Activated effector memory CD4-positive, alpha-beta T cell treated with anti-CD3 and anti-CD28 coated beads, Interleukin-2, amount 50 U/mL, for 16 hours (primary cell): ENCODE results near the gene ITPKC.

Experiments used
- DNase-seq: peaks from one replicate; pipeline ENCODE4 v3.0.0-alpha.2; 2020

The ITPKC gene

DNA sequence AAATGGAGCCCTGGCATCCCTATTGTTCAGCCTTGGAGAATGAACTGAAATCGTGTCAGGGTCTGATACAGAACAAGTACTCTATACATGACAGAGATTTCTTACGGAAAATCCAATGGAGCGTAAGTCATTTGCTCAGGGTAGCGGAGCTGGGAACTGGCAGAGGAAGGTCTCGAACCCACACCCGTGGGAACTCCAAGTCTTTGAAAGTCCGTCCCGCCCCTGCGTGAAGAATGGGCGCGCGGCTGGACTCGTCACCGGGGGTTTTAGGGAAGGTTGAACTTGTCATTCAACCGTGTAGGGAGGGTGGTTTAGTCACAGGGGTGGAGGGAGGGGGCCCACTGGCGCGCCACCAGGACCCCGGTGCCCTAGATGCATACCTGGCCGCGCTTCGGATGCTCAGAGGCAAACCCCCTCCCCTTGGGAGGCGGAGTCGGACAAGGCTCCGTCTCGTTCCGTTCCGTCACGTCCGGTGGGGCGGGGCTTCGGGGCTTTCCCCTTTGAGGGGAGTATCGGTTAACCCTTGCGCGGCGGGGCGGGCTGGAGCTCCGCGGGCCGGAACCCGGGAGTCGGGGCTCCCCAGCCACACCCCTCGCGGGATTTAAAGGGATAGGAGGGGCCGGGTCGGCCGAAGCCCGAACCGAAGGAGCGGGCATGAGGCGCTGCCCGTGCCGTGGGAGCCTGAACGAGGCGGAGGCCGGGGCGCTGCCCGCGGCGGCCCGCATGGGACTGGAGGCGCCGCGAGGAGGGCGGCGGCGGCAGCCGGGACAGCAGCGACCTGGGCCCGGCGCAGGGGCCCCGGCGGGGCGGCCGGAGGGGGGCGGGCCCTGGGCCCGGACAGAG is at the start of gene ITPKC, which contains the start of gene COQ8B:
Gene ITPKC (plus strand): TSS at position 631 of the 843 bp plus-strand sequence. CDS start 24 bp downstream, at position 655.
Gene COQ8B (minus strand): TSS at position 405 of the 843 bp plus-strand sequence. CDS start 2,254 bp downstream, outside the sequence.
- peak; percentile 100 for DNase-seq

DNA sequence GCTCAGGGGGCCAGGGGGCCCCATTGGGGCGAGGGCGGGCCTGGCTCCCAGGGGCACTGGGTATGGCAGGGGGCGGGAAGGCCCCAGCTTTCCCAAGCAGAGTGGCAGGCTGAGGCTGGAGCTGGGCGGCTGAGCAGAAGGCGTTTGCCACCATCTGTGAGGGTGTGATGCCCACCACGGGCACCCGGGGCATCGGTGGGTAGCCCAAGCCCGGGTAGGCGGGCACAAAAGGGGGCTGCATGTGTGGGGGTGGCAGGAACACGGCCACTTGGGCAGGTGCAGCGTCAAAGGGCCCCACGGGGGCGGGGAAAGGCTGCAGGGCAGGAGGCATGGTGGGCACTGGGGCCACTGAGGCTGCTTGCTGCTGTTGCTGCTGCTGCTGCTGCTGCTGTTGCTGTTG is 49.3 kb upstream of the ITPKC start:
- no peak for DNase-seq

DNA sequence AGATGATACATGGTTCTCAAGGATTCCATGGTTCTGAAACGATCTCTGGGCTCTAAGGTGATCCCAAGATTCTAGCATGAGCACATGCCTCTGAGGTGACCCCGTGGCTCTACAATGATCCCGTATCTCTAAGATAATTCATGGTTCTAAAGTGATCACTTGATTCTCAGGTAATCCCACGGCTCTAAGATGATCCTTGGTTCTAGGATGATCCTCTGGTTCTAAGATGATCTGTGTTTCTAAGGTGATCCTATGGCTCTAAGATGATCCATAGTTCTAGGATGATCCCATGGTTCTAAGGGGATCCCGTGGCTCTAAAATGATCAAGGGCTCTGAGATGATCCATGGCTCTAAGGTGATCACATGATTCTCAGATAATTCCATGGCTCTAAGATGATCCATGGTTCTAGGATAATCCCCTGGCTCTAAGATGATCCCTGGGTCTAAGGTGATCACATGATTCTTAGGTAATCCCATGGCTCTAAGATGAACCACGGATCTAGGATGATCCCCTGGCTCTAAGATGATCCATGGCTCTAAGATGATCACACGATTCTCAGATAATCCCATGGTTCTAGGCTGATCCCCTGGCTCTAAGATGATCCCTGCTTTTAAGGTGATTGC is 47.8 kb upstream of the ITPKC start:
- DNase-seq: no peak

DNA sequence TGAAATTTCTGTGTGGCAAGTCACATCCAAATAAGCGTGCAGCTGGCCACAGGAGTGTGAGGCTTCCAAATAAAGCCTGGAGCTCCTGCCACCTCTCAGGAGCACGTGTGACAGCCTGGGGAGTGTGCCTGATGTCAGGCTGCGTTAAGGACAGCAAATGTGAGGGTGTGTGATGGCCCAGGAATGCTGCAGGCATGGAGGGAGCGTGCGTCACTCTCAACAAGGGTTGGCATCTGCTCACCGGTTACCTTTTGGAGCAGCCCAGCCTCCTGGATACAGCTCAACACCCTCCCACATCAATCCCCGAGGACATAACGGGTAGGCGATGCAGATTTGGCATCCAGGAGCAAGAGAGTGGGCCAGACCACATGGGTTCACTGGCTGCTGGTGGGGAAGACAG is 45.5 kb upstream of the ITPKC start:
- DNase-seq: no peak

DNA sequence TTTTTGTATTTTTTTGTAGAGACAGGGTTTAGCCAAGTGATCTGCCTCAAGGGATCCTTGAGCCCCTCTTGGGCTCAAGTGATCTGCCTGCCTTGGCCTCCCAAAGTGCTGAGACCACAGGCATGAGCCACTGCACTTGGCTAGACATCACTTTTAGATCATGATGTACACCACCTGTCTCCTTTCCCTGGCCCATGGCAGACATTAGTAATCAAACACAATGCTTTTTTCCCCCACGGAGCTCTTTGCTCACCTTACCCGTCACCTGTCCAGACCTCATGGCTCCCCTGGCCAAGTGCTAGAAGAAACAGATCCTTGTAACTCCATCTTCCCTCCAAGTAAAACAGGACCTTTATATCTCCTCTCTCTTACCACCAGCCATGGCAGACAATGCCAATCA is 44.9 kb upstream of the ITPKC start:
- DNase-seq: no peak

DNA sequence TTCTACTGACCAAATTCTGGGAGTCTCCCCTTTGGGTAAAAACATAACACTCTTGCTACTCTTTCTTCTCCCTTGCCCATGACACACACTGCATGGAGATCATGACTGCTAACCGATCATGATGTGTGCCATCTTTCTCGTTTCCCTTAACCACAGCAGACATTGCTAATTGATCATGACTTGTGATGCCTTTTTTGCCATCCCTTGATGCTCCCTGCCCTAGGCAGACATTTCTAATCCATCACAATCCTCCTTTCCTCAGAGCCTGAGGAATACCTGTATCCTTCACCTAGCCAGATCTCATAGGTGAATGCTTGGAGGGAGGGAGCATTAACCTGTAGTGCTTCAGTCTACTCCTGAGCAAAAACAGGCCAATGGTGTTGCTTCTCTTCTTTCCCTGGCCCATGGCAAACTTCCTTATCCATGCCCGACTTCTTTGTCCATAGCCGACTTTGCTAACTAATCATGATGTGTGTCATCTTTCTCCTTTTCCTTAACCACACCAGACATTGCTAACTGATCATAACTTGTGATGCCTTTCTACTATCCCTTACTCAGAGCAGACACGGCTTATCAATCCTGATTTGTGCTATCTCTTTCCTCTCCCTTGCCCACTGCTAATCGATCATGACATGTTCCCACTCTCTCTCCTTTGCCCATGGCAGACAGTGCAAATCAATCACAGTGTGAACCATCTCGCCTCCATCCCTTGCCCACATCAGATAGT is 44.2 kb upstream of the ITPKC start:
- DNase-seq: no peak

DNA sequence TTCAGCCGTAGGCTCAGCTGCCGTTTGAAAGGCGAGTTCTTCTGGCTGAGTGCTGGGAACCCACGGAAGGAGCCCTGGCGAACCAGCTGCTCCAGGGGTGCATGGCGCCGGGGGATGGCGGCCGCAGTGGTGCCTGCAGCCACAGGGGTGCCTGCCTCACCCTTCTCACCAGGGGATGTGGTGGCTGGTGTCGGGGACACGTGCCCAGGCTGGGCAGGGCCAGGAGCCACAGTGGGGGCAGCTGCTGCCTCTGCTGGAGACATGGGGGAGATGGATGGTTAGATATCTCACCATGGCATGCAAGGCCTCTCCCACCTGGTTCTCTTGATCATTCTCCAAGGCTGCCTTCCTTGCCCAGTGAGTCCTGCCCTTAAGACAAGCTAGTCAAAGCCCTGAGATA is 43.5 kb upstream of the ITPKC start:
- no peak for DNase-seq

DNA sequence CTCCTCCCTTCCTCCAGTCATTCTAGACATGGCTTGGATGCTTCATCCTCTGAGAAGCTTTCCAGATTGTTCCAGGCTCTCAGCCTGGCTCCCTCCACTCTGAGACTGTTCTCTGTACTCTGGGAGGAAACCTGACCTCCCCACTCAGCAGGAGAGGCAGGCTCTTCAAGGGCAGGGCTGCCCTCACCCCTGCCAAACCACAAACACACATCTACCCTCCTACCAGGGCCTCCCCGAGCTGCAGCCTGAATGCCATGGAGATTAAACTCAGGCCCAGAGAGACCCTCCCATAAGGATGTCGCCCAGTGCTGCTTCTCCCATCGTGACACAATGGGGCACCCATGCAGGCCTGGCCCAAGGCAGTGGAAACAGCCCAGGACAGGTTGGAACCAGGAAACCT is 42.6 kb upstream of the ITPKC start:
- DNase-seq: no peak

DNA sequence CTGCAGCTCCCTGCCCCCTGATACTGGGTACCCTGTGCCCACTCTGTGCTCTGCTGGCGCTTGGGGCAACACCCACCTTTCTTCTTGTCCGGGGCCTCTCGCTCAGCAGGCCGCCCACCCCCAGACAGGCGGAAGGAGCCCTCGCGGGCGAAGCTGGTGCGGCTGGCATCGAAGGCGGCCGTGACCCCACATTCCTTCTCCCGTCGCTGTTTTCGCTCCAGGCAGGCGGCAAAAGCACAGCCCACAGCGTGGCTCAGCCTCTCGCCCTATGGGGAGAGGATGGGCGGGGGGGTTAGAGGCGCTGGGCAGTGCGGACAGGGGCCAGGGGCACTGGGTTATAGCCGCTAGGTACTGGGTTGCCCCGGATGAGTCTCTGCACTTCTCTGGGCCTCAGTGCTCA is 39.8 kb upstream of the ITPKC start:
- no peak for DNase-seq

DNA sequence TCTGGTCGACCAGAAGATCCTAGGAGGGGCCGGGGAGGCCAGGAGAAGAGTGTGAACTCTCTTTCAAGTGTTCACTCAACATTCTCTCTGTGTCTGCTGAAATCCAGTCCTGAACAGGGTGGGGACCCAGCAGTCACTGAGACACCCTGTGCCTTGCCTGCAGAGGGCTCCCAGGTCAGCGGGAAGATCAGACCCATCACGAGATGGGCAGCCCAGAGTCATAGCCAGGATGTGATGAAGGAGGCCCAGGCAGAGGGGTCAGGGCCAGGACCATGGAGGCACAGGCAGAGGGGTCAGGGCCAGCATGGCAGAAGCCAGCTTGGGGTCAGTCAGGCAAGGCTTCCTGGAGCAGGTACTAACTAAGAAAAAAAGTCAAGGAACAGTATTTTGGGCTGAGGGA is 35.9 kb upstream of the ITPKC start:
- no peak for DNase-seq

DNA sequence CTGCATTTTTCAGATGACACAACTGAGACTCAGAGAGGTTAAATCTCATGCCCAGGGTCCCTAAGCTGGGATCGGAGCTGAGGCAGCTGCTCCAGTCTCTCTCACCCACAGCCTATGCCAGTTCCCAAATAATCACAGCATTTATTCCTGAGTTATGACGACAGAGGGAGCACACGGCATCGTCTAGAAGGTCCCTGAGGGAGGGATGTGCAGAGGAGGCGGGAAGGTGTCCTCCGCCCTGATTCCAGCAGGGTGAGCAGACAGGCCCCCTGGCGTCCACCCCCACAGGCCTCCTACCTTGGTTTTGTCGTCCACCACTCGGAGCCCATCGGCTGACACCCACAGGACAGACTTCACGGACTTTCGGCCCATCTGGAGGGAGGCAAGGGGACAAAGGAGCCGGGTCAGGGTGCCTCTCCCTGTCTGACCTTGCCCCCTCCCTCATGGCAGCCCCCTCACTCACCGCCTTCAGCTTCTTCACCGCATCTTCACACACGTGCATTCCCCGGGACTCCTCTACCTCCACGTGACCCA is 34.4 kb upstream of the ITPKC start:
- no peak for DNase-seq

DNA sequence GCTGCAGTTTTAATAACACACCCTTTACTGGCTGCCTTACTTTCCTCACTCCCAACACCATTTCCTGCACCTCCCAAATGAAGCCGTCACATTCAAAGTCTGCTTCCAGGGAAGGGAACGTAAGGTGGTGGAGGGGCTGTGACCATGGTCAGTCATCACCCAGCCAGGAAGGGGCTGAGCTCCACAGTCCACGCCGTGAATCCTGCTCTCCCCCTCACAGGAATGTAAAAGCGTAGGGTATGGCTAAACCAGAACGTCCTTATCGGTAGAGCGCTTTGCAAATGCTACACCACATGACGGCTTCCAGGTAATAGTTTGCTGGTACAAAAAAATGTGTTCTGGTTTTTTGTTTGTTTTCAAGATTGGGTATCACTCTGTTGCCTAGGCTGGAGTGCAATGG is 33.5 kb upstream of the ITPKC start:
- DNase-seq: no peak

DNA sequence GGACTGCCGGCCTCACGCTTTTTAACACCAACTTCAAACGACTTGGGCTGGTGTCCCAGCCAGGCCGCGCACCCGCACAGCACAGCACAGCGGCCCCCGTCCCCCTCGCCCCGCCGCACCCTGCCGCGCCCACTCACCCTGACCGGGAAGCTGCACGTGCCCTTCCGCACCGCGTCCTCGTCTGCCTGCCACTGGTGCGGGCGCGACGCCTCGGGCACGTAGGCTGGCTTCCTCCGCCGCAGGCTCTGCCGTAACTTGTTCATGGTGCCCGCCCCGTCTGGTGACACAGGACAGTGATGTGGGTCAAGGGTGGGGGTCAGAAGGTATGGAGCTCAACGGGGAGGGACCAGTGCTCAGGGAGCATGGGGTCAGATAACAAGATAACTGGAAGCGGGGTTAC is 32.6 kb upstream of the ITPKC start:
- no peak for DNase-seq

DNA sequence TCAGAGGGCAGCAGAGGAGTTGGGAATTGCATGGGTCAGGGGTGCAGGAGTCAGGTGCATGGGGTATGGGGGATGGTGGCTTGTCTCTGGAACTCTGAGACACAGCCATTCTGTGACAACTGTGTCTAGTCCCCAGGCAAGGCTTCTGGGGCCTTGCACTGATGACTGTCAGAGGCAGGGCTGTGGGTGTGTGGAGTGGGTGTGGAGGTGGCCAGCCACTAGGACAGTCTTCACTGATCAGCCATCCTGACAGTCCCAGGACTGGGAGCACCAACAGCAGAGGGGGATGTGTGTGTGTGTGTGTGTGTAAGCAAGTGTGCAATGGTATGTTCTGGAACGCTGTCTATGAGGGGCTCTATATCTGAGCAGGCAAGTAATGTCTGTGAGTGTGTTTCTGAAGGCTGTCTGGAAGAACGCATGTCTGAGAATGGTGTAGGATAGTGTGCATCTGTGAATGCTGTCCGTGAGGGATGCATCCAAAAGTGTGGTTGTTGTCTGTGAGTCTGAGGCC is 31.8 kb upstream of the ITPKC start:
- DNase-seq: no peak

DNA sequence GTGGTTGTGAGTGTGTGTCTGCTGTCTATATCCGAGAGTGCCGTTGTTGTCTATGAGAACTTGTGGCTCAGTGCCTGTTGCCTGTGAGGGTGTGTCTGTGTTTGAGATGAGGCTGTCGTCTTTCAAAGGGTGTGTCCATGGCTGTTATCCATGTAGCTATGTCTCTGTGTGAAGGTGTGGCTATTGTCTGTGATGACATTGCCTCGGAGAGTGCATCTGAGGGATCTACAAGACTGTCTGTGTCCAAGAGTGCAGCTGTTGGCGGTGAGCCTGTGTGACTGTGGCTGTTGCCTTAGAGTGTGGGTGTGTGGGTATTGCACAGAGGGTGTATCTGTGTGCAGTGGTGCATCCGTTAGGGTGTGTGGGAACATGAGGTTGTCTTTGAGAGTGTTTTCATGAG is 31.3 kb upstream of the ITPKC start:
- no peak for DNase-seq

DNA sequence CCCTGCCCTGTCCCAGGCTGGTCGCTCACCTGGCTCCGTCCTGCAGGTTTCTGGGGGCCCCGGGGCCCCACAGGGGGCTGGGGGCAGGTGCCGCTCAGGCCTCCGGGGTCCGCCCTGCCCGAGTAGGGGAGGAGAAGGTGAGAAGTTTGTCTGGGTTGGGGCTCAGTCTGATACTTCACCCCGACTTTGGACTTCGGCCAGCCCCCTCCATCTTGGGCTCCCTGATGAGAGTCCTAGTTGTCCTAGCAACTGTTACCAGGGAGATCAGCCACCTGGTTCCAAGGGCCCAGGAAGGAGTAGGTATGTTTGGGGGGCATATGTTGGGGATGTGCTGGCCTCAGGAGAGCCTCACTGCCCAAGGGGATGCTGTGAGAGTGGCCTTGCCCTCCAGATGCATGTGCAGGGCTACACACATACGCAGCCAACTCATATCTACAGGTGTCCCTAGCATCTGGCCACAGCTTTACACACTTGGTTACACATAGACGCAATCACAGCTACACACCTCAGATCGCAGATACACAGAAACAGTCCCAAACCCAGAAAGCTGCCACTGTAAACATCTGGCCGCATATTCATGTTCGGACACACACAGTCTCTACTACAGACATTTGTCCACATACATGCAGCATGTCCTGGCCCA is 29.9 kb upstream of the ITPKC start:
- no peak for DNase-seq

DNA sequence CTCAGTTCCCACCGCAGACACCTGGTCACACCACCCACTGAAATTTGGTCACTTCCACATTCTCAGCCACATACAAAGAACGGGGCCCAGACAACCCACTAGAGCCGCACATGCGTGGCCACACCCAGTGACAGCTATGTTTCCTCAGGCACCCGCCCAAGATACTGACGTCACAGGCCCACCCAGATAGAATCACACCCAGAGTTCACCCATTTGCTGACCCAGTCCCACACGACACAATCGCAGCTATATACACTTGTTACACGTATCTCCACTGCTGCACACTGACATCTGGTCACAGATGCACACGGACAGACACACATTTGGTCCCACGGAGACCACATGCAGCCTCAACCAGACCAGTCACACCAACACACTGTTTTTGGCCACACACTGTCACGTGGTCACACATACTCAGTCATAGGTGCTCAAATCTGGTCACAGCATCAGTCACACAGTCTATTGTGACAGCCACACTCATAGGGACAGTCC is 29.3 kb upstream of the ITPKC start:
- no peak for DNase-seq

DNA sequence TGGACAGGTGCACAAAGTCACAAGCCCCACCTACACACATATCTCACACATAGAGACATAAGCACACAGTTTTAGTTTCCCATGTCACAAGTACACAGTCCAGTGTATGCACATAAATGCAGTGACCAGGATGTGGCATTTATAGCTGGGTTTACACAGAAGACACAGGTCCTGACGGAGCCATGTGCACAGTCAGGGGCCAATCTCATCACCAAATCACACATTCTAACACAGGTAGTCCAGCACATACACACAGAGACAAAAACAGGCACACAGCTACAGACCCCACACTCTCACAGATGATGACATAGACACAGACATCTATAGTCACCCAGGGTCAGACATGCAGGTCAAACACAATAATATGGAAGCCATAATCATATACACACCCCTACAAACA is 28.6 kb upstream of the ITPKC start:
- DNase-seq: no peak

DNA sequence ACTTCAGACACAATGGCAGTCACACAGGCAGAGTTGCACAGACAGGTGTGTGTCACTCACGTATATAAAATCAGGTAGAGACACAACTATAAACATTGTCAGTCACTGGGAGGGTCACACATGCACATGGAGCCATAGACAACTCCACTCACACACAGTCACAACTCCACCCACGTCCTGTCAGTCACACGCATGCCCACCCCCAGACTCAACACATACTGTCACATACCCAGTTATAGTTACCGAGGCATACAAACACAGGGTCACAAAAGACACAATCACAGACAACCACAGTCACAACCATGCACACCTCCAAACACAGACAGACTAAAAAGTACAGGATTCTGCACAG is 27.9 kb upstream of the ITPKC start:
- no peak for DNase-seq

DNA sequence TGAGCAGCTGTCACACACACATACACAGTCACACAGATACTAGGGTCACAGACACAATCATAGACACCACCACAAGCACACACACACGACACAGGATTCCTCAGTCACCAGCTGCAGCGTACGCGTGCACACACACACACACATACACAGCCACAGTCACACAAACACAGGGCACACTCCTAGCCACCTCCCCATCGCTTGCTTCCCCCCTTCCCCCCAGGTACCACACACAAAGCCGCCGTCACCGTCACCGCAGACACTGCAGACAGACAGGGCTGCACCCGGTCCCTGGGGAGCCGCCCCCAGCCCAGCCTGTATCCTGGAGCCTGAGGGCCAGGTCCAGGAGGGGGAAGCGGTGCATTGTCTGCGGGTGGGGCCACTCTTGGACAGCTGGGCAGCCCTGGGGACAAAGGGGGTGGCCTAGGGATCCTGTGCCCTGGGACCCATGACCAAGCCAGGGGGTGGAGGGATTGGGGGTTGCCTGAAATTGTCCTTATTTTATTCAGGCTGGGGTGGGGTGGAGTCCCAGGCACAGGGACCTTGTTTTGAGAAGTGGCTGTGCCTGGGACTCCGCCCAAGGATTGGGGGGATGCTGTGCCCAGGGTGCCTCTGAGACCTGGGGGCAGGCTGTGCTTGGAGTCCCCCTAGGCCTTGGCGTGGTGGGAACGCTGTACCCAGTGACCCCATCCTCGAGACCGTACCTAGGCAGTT is 27.4 kb upstream of the ITPKC start:
- no peak for DNase-seq

DNA sequence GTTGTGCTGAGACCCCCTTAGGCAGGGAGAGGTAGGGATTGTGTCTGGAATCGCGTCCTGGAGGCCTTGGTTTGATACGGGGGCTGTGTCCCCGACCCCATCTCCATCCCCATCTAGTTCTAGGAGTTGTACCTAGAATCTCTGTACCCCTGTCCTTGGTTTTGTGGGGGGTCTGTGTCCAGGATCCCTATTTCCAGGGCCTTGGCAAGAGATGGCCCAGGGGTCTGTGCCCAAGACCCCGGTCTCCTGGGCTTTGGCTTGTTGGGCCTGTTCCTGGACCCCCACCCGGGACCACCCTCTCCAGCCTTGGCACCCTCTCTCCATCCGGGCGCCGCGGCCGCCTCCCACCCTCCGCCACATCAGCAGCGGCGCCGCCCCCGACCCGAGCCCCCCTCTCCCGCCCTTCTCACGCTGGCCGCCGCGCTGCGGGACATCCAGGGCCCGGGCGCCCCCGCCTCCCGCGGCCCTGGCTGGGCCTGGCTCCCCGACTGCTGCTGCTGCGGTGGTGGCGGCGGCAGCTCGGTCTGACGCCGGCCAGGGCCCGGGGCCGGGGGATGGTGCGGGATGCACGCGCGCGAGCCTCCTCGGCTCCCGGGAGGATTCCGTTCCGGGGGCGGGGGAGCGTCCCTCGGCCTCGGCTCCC is 26.7 kb upstream of the ITPKC start, which contains the start of gene NUMBL:
Gene NUMBL (minus strand): TSS at position 602 of the 643 bp plus-strand sequence. CDS start 168 bp downstream, at position 434.
- no peak for DNase-seq
